Stimulated activated CD8-positive, alpha-beta memory T cell treated with anti-CD3 and anti-CD28 coated beads, Interleukin-12 subunit alpha, Interleukin-12 subunit beta, amount 100 ng/mL, for 24 hours (primary cell): ENCODE data around the gene UACA.
"Not testable (repeated sequence)": the region's sequence is repeated elsewhere in the genome, so short reads cannot be mapped to it uniquely, and the experiment has no call there.

Experiments used
- DNase-seq: peaks from one replicate; pipeline ENCODE4 v3.0.0-alpha.2; 2020; ENCODE audit errors: extremely low read depth

The UACA gene

GRCh38 chr15:70669006-70669602 lies 94.3 kb downstream of the UACA start:
- no peak for DNase-seq

- no peak for DNase-seq
Measured at GRCh38 chr15:70665599-70665998, 97.8 kb downstream of the UACA start.

- no peak for DNase-seq
Measured at GRCh38 chr15:70664494-70664893, 98.9 kb downstream of the UACA start.

GRCh38 chr15:70663069-70663468 lies 100.3 kb downstream of the UACA start:
- DNase-seq, result not testable (repeated sequence)

- no peak for DNase-seq
Measured at GRCh38 chr15:70659662-70660061, 103.7 kb downstream of the UACA start.

- no peak for DNase-seq
Measured at GRCh38 chr15:70658641-70659040, 104.7 kb downstream of the UACA start.

GRCh38 chr15:70653426-70653825 lies 109.9 kb downstream of the UACA start:
- DNase-seq, result no peak

GRCh38 chr15:70652341-70652740 lies 111.0 kb downstream of the UACA start:
- DNase-seq, result no peak

GRCh38 chr15:70651303-70651845 lies 112.0 kb downstream of the UACA start:
- DNase-seq, result no peak

GRCh38 chr15:70650567-70651302 lies 112.6 kb downstream of the UACA start:
- no peak for DNase-seq

- DNase-seq, result no peak
Measured at GRCh38 chr15:70647396-70647795, 116.0 kb downstream of the UACA start.

GRCh38 chr15:70646169-70646568 lies 117.2 kb downstream of the UACA start:
- DNase-seq, result no peak

- DNase-seq, result no peak
Measured at GRCh38 chr15:70643783-70644125, 119.6 kb downstream of the UACA start.

GRCh38 chr15:70643106-70643782 lies 120.1 kb downstream of the UACA start:
- DNase-seq, result no peak

- no peak for DNase-seq
Measured at GRCh38 chr15:70636540-70637165, 126.7 kb downstream of the UACA start.

- no peak for DNase-seq
Measured at GRCh38 chr15:70635895-70636294, 127.5 kb downstream of the UACA start.

- DNase-seq, result no peak
Measured at GRCh38 chr15:70633991-70634390, 129.4 kb downstream of the UACA start.

GRCh38 chr15:70633103-70633831 lies 130.1 kb downstream of the UACA start:
- no peak for DNase-seq

- DNase-seq, result no peak
Measured at GRCh38 chr15:70632491-70633102, 130.8 kb downstream of the UACA start.

- DNase-seq, result no peak
Measured at GRCh38 chr15:70632079-70632478, 131.3 kb downstream of the UACA start.

- no peak for DNase-seq
Measured at GRCh38 chr15:70629735-70630273, 133.6 kb downstream of the UACA start.
